NCI-H187 treated with DMSO at 0.1 percent for 48 hours (cell line): Measurements from ENCODE around the gene USH1C.
A peak's percentile ranks its signal among the peaks of the same experiment; 100 is the strongest.

Experiments
- DNase-seq: peaks from one replicate; lab custom pipeline; 2025; lab: John Stamatoyannopoulos, UW

Gene USH1C

GRCh38 chr11:17504330-17505107, 39.7 kb downstream of the USH1C start:
- DNase-seq = peak; percentile 33

GRCh38 chr11:17502630-17503029, 41.6 kb downstream of the USH1C start:
- DNase-seq = no peak

GRCh38 chr11:17500673-17501072, 43.5 kb downstream of the USH1C start:
- DNase-seq = no peak

GRCh38 chr11:17498475-17498874, 45.7 kb downstream of the USH1C start:
- DNase-seq = no peak

- peak; percentile 53 for DNase-seq
These were observed 46.2 kb downstream of the USH1C start for GRCh38 chr11:17498058-17498457.

- DNase-seq = no peak
These were observed 47.8 kb downstream of the USH1C start for GRCh38 chr11:17496406-17496805.

GRCh38 chr11:17494019-17494418, 50.2 kb downstream of the USH1C start:
- no peak for DNase-seq

GRCh38 chr11:17490938-17491337, 53.3 kb downstream of the USH1C start:
- no peak for DNase-seq

GRCh38 chr11:17490232-17490631, 54.0 kb downstream of the USH1C start:
- no peak for DNase-seq

GRCh38 chr11:17489751-17490150, 54.5 kb downstream of the USH1C start:
- no peak for DNase-seq

- no peak for DNase-seq
These were observed 55.7 kb downstream of the USH1C start for GRCh38 chr11:17488563-17488962.

- no peak for DNase-seq
These were observed 57.6 kb downstream of the USH1C start for GRCh38 chr11:17486646-17487045.

GRCh38 chr11:17483505-17483904, 60.7 kb downstream of the USH1C start:
- no peak for DNase-seq

- no peak for DNase-seq
These were observed 62.3 kb downstream of the USH1C start for GRCh38 chr11:17481905-17482304.

GRCh38 chr11:17479284-17480214, 64.7 kb downstream of the USH1C start:
- peak; percentile 21 for DNase-seq

GRCh38 chr11:17478070-17478469, 66.1 kb downstream of the USH1C start:
- no peak for DNase-seq

GRCh38 chr11:17477361-17477760, 66.9 kb downstream of the USH1C start:
- DNase-seq = no peak

- DNase-seq = no peak
These were observed 67.2 kb downstream of the USH1C start for GRCh38 chr11:17477084-17477333.

GRCh38 chr11:17476317-17477083, 67.7 kb downstream of the USH1C start, which contains the start of gene ABCC8:
Gene ABCC8 (minus strand): TSS chr11:17476845. CDS start chr11:17476776, 69 bp downstream.
- no peak for DNase-seq

GRCh38 chr11:17475666-17476316, 68.4 kb downstream of the USH1C start:
- no peak for DNase-seq

- no peak for DNase-seq
These were observed 71.0 kb downstream of the USH1C start for GRCh38 chr11:17473071-17473744.
